NB4 (cell line): ENCODE measurements around the gene STK39.

ENCODE experiments used
- DNase-seq: peaks from one replicate; pipeline ENCODE4 v3.0.0; 2010; ENCODE audit warnings: low read depth
- H3K4me3 ChIP-seq: one replicate; pipeline ENCODE4 v1.5.1; 2011; ENCODE audit warnings: mild to moderate bottlenecking, low read depth, low read length, moderate library complexity
- CTCF ChIP-seq: IDR thresholded peaks from one replicate; pipeline ENCODE4 v1.5.1; 2012; ENCODE audit warnings: low read depth, low read length
- MAX ChIP-seq: IDR thresholded peaks from 2 replicates; pipeline ENCODE4 v1.6.1; 2011; ENCODE audit warnings: low read depth, low read length
- MYC ChIP-seq: IDR thresholded peaks from 2 replicates; pipeline ENCODE4 v1.6.1; 2011; ENCODE audit warnings: low read depth, low read length
- POLR2A ChIP-seq: IDR thresholded peaks from 2 replicates; pipeline ENCODE4 v1.6.1; 2011; ENCODE audit warnings: mild to moderate bottlenecking; ENCODE audit not compliant: insufficient read length; ENCODE audit errors: extremely low read depth

Gene STK39

GRCh38 chr2:168091986-168092385 lies 155.4 kb downstream of the STK39 start:
- no peak for TF ChIP-seq POLR2A
- no peak for TF ChIP-seq CTCF
- TF ChIP-seq MAX: no peak
- TF ChIP-seq MYC: no peak
- DNase-seq: no peak
- H3K4me3 ChIP-seq: no peak overlapping the region

- no peak for DNase-seq
- H3K4me3 ChIP-seq: no peak overlapping the region
Observed at GRCh38 chr2:168090366-168091135, 156.8 kb downstream of the STK39 start.

GRCh38 chr2:168089200-168089599 lies 158.2 kb downstream of the STK39 start:
- H3K4me3 ChIP-seq: no peak overlapping the region
- TF ChIP-seq MAX (no peak), POLR2A (no peak), MYC (no peak), CTCF (no peak)
- DNase-seq: no peak

More at GRCh38 chr2:168090366-168091135, 156.8 kb downstream of the STK39 start:
- TF ChIP-seq CTCF (no peak), MYC (no peak), POLR2A (no peak), MAX (no peak)

- no peak for TF ChIP-seq MYC
- H3K4me3 ChIP-seq: no peak overlapping the region
- DNase-seq: no peak
Observed at GRCh38 chr2:168087401-168087800, 160.0 kb downstream of the STK39 start.

- H3K4me3 ChIP-seq: no peak overlapping the region
- DNase-seq: no peak
- TF ChIP-seq MAX (no peak), POLR2A (no peak), MYC (no peak), CTCF (no peak)
Observed at GRCh38 chr2:168086851-168087250, 160.5 kb downstream of the STK39 start.

GRCh38 chr2:168085801-168086361 lies 161.5 kb downstream of the STK39 start:
- no peak overlapping the region for H3K4me3 ChIP-seq
- TF ChIP-seq CTCF (no peak), MAX (no peak), POLR2A (no peak), MYC (no peak)
- DNase-seq: no peak
